Measurements from ENCODE around the gene EXOSC10. TPM values are rescaled to one million over a fixed set of nuclear protein-coding genes. Genes with fewer than 3 reads are reported as not detected.

EXOSC10 gene
- total RNA-seq, 6 donors from 2014 or later, result 45.2 to 173 (median 55.9) TPM

- 77 to 81% methylated on average over 3 to 5 of the region's 5 CpGs for WGBS, 2 donors
- Histone ChIP-seq H3K9me3 (no peaks in the 10 kb centered on the region), H3K36me3 (peaks cover 13 to 47% (median 28%) of the 10 kb centered on the region in 4 donors), H3K4me1 (peaks cover 17 to 26% (median 20%) of the 10 kb centered on the region in 4 donors), H3K4me3 (no peak overlapping the region), H3K27me3 (no peaks in the 10 kb centered on the region), H3K27ac (no peak overlapping the region)
- ATAC-seq (ENCODE audit: low FRiP score in 2 of 2) (no peak), DNase-seq (no peak)
- no peak for TF ChIP-seq EP300 (IDR thresholded peaks at IDR 0.05)
- no peak for TF ChIP-seq POLR2AphosphoS5 (IDR thresholded peaks at IDR 0.05)
- no peak for TF ChIP-seq CTCF (IDR thresholded peaks at IDR 0.05)
- TF ChIP-seq POLR2A (IDR thresholded peaks at IDR 0.05), result no peak
These were observed 37.9 kb downstream of the EXOSC10 start for GRCh38 chr1:11061652-11062365.

- H3K4me1 ChIP-seq, result peaks cover 17 to 26% (median 20%) of the 10 kb centered on the region in 4 donors
- peak within 1 kb of the TSS; percentile 45 to 74 (median 68) for H3K27ac ChIP-seq
- no peaks in the 10 kb centered on the region for H3K9me3 ChIP-seq
- peak within 1 kb of the TSS; percentile 74 to 98 (median 92) for H3K4me3 ChIP-seq
- DNase-seq (peak; percentile 93 to 99), ATAC-seq (ENCODE audit: low FRiP score in 2 of 2) (peak; percentile 97 to 99)
- H3K36me3 ChIP-seq, result peaks cover 10 to 47% (median 28%) of the 10 kb centered on the region in 4 donors
- 0% methylated on average over 10 to 52 of the region's 83 CpGs for WGBS, 2 donors
- peak in 1 of 2 donors; percentile 14 for TF ChIP-seq POLR2AphosphoS5 (IDR thresholded peaks at IDR 0.05)
- TF ChIP-seq CTCF (IDR thresholded peaks at IDR 0.05), result peak; percentile 66 to 94 (median 90)
- TF ChIP-seq POLR2A (IDR thresholded peaks at IDR 0.05), result peak in 2 of 4 donors; percentile 64 to 75
- no peak for TF ChIP-seq EP300 (IDR thresholded peaks at IDR 0.05)
- no peaks in the 10 kb centered on the region for H3K27me3 ChIP-seq
These were observed 39.5 kb downstream of the EXOSC10 start, which contains the start of gene SRM for GRCh38 chr1:11059968-11060830. TSS of gene SRM (minus strand) at chr1:11060018. CDS start at chr1:11059943, 75 bp downstream.

DNA sequence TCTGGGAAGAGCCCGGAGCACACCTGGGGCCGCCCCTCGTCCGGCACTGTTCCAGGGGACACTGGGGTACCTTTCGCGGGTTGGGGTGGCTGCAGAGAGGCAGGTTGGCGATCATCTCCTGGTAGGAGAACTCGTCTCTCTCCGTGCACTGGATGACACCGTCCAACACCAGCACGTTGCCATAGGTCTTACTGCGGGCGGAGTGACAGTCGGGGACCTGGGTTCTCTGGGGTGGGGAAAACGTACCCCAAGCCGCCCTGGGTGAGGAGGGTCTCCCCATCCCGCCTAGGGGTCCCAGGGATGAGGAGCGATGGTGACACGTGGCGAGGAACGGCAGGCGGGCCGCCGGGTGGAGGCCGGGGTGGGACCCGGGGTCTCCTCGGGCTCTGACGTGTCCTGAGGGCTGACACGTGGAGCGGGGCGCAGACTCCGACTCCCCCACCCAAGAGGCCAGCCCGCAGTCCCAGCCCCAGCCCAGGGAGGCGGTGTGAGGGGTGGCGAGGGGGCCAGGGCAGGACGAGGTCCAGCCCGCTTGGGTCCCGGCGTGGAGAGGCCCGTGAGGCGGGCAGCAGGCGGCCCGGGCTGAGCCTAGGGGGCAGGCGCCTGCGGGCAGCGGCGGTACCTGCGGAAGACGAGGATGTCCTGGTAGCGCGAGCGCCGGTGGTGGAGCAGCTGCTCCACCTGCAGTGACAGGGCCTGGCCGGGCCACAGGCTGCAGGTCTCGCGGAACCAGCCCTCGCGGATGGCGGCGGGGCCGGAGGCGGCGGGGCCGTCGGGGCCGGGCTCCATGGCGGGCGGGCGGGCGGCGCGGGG, 40.3 kb downstream of the EXOSC10 start:
- ATAC-seq (ENCODE audit: low FRiP score in 2 of 2), result peak in 1 of 2 donors; percentile 3
- H3K27ac ChIP-seq, result peak overlapping the region in 2 of 4 donors; percentile 49 to 73

More for the DNA sequence above, 40.3 kb downstream of the EXOSC10 start:
- no peaks in the 10 kb centered on the region for H3K27me3 ChIP-seq
- WGBS, 2 donors, result 3 to 4% methylated on average over 30 to 33 of the region's 72 CpGs
- peak overlapping the region; percentile 74 to 98 (median 92) for H3K4me3 ChIP-seq
- peaks cover 17 to 26% (median 20%) of the 10 kb centered on the region in 4 donors for H3K4me1 ChIP-seq
- no peak for DNase-seq
- H3K9me3 ChIP-seq, result no peaks in the 10 kb centered on the region
- H3K36me3 ChIP-seq, result peaks cover 6 to 48% (median 33%) of the 10 kb centered on the region in 4 donors
- no peak for TF ChIP-seq CTCF (IDR thresholded peaks at IDR 0.05)
- no peak for TF ChIP-seq POLR2AphosphoS5 (IDR thresholded peaks at IDR 0.05)
- TF ChIP-seq EP300 (IDR thresholded peaks at IDR 0.05), result no peak
- TF ChIP-seq POLR2A (IDR thresholded peaks at IDR 0.05), result no peak
